Pancreas (tissue), 10 donors: ENCODE measurements around the gene LGALS9B. TPM values are rescaled to one million over a fixed set of nuclear protein-coding genes. Genes with fewer than 3 reads are reported as not detected.
"Not testable (repeated sequence)": the region's sequence is repeated elsewhere in the genome, so short reads cannot be mapped to it uniquely, and the experiment has no call there.

Experiments used
- ATAC-seq, 4 donors: fragments of 200-7000 bp; cut with Tn5 transposase; one replicate each; pipeline versions ENCODE4 v1.8.0 to v1.9.1; 2020; ENCODE audit warnings: mild to moderate bottlenecking in 4 of 4, moderate library complexity in 4 of 4
- DNase-seq, 6 donors: peaks; one replicate each; pipeline ENCODE4 v3.0.0-alpha.2; 2020
- FAIRE-seq: peaks from 2 replicates; lab custom pipeline; 2012; peaks lifted over from hg19 to GRCh38; lab: Jason Lieb, UNC
- H3K27ac ChIP-seq, 4 donors: fragments of 200-600 bp; sonication (generic); 1 replicate in 3 of 4; 2 replicates in 1 of 4; pipeline versions ENCODE4 v1.5.0 to v1.8.0; 2020
- H3K27me3 ChIP-seq, 4 donors: fragments of 200-600 bp; one replicate each; pipeline ENCODE4 v1.8.0; 2021
- H3K36me3 ChIP-seq, 3 donors: fragments of 200-600 bp; sonication (generic) in 1 of 3; one replicate each; pipeline versions ENCODE4 v1.5.0 to v1.8.0; 2020 to 2021
- H3K4me1 ChIP-seq, 3 donors: fragments of 200-600 bp; one replicate each; pipeline ENCODE4 v1.8.0; 2021
- H3K4me3 ChIP-seq, 4 donors: fragments of 200-600 bp; sonication (generic) in 2 of 4; one replicate each; pipeline versions ENCODE4 v1.5.0 to v1.8.0; 2020 to 2021
- H3K9me3 ChIP-seq, 4 donors: fragments of 200-600 bp; one replicate each; pipeline ENCODE4 v1.8.0; 2021
- WGBS, 2 donors: extraction: QIAGEN DNeasy Blood & Tissue Kit; methylation state at CpG; one replicate each; pipeline ENCODE4 v1.1.7; 2013; 5-methylcytosine and 5-hydroxymethylcytosine counted together
- intact Hi-C, 3 donors: fragments of 100-400 bp; cut with DNase I; formaldehyde crosslinking; loops; one replicate each; pipeline versions ENCODE4 v1.11.1 to v1.14.2; 2022
- polyA plus RNA-seq, 2 donors: library from polyadenylated mRNA; stranded (reverse); fragments of 200-250 nt; gene quantifications; one replicate each; pipeline ENCODE4 v1.2.3, GENCODE V29; 2013
- total RNA-seq, 6 donors: library from RNA; stranded (reverse); fragmentation: NEBNext Ultra II Directional in 4 of 6; extraction: Animal tissue kit (Norgen Biotek cat#: 25700) in 4 of 6; gene quantifications; one replicate each; pipeline versions ENCODE4 v1.2.1 to v1.2.4, GENCODE V29; 2021 to 2023
- donor health status: healthy with polysubstance abuse.
- donor health status: DM: no; HTN: no; CAD: no; lungs with moderate emphysema.
- donor health status: DM: no; HTN: no; CAD: no.
- donor health status: control.
- donor health status: control.
- donor health status: Bipolar disorder and iron deficiency.
- donor health status: DM: yes; HTN: yes; CAD: no.
- donor health status: DM: no; HTN: no; CAD: no.
- donor health status: DM: no; HTN: no; CAD: no.
- donor health status: DM: yes; HTN: yes; CAD: no.

The LGALS9B gene
- total and polyA plus RNA-seq, 8 donors, result not detected

DNA sequence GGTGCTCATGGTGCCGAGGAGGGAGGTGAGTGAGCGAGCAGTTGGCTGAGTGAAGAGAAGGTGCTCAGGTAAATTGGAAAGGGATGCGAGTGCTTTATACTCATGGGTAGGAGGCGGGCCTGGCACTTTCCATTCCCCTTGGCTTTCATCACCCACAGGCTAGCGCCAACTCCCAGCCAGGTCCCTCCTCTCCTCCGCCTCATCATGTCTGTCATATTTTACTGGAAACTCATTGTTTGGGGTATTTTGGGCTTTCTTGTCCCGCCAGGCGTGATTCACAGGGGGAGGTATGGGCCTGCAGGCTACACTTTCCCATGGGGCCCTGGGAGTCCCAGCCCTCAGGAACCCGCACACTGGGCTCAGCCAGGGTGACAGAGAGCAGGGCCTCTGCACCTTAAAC is 26.8 kb upstream of the LGALS9B start:
- DNase-seq, FAIRE-seq, H3K4me1 ChIP-seq, intact Hi-C loops, H3K4me3 ChIP-seq, H3K27ac ChIP-seq, H3K9me3 ChIP-seq, H3K27me3 ChIP-seq, H3K36me3 ChIP-seq, ATAC-seq: not testable (repeated sequence)
- 75 to 76% methylated on average over 2 to 6 of the region's 9 CpGs for WGBS, 2 donors

DNA sequence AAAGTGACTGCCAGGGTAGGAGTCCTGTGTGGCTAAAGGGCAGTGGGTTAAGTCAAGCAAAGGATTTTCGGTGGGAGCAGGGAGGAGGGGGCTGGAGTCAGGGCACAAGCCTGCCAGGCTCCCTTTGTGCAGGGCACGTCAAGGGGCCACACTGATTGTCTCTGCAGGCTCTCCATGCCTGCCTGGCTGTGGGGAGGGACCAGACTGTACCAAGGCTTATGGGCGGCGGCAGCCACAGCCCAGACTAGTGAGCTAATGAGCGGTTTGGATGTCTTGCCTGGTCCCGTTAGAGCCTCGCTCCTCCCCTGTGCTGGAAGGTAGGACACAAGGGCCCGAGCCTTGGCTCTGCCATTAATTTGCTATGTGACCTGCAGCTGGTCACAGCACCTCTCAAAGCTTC is 25.6 kb upstream of the LGALS9B start:
- intact Hi-C loops, FAIRE-seq, ATAC-seq, DNase-seq, H3K9me3 ChIP-seq, H3K27ac ChIP-seq, H3K36me3 ChIP-seq, H3K27me3 ChIP-seq, H3K4me1 ChIP-seq, H3K4me3 ChIP-seq: not testable (repeated sequence)
- 49 to 63% methylated on average over 5 to 6 of the region's 8 CpGs for WGBS, 2 donors

DNA sequence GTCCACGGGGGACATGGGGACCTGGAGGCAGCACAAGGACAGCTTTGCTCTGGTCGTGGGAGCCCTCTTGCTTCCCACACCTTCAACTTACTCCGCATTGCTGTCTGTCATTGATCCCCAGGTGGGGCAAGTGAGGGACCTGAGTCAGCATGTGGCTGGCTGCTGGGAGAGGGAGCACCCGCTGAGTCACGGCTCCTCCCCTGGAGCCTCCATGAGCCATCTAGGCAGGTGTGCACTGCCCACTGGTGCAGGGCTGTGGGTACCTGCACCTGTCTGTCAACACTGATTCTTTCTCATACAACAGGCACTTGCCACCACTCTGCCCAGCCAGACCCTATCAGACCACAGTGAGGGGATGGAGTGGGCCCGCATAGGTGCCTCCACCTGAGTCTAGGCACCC is 24.8 kb upstream of the LGALS9B start:
- DNase-seq, H3K27me3 ChIP-seq, H3K4me1 ChIP-seq, H3K36me3 ChIP-seq, FAIRE-seq, intact Hi-C loops, H3K4me3 ChIP-seq, H3K27ac ChIP-seq, H3K9me3 ChIP-seq: not testable (repeated sequence)
- WGBS, 2 donors, result 15 to 16% methylated on average over 2 to 4 of the region's 6 CpGs
- ATAC-seq, result peak in 1 of 4 donors; percentile 37

DNA sequence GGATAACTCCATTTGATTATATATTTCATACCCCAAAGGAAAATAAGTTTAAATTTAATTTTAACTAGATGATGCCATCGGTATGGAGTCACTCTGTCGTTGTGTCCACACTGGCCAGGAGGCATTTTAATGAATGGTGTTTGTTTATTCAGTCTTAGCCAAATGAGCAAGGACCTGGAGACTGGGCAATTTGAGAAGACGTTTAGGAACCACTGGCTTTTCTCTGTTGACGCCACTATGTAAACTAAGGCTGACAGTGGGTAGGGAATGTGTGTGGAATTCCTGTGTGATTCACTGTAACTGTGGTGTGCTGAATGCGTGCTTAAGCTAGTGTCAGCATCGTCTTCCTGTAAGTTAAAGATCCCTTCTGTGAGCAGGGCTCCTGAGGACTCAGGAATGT is 17.6 kb upstream of the LGALS9B start:
- H3K27me3 ChIP-seq, H3K4me1 ChIP-seq, ATAC-seq, DNase-seq, H3K4me3 ChIP-seq, H3K9me3 ChIP-seq, intact Hi-C loops, FAIRE-seq, H3K36me3 ChIP-seq, H3K27ac ChIP-seq: not testable (repeated sequence)
- 3 to 4% methylated on average over 4 to 5 of the region's 6 CpGs for WGBS, 2 donors

- FAIRE-seq, result not testable (repeated sequence)
Observed at GRCh38 chr17:20479889-20480591, 12.7 kb upstream of the LGALS9B start.

GRCh38 chr17:20477398-20478071 is 10.2 kb upstream of the LGALS9B start:
- H3K36me3 ChIP-seq, intact Hi-C loops, DNase-seq, H3K4me3 ChIP-seq, H3K27me3 ChIP-seq, H3K9me3 ChIP-seq, H3K27ac ChIP-seq, H3K4me1 ChIP-seq, FAIRE-seq: not testable (repeated sequence)
- peak in 1 of 4 donors; percentile 37 for ATAC-seq
- WGBS, 2 donors, result 58 to 74% methylated on average over 3 to 4 of the region's 4 CpGs

More at GRCh38 chr17:20479889-20480591, 12.7 kb upstream of the LGALS9B start:
- DNase-seq, H3K9me3 ChIP-seq, intact Hi-C loops, H3K4me1 ChIP-seq, H3K27me3 ChIP-seq, H3K27ac ChIP-seq, H3K36me3 ChIP-seq, H3K4me3 ChIP-seq, ATAC-seq: not testable (repeated sequence)
- 67 to 77% methylated on average over 6 of the region's 8 CpGs for WGBS, 2 donors

GRCh38 chr17:20475137-20475831 is 7.9 kb upstream of the LGALS9B start:
- ATAC-seq, H3K4me1 ChIP-seq, H3K9me3 ChIP-seq, H3K4me3 ChIP-seq, intact Hi-C loops, H3K27me3 ChIP-seq, H3K36me3 ChIP-seq, DNase-seq, H3K27ac ChIP-seq, FAIRE-seq: not testable (repeated sequence)
- 80 to 87% methylated on average over 7 of the region's 8 CpGs for WGBS, 2 donors

DNA sequence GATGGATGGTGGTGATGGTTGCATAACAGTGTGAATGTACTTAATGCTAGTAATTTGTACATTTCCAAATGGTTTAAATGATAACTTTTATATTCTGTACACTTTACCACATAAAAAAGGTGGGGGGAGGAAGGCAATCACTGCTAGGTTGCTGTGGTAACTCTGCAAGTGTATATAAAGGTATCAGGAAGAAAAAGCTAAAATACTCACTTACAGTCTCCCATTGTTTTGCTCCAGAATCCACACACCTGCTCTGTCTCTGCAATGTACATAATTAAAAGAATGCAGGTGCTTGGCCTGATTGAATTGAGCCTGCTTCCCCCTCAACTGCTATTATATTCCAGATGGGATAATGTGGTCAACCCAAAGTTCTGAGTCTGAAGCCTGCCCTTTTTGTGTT is 6.7 kb upstream of the LGALS9B start:
- H3K27me3 ChIP-seq, H3K4me3 ChIP-seq, H3K9me3 ChIP-seq, FAIRE-seq, H3K27ac ChIP-seq, H3K4me1 ChIP-seq, ATAC-seq, H3K36me3 ChIP-seq, intact Hi-C loops, DNase-seq: not testable (repeated sequence)

DNA sequence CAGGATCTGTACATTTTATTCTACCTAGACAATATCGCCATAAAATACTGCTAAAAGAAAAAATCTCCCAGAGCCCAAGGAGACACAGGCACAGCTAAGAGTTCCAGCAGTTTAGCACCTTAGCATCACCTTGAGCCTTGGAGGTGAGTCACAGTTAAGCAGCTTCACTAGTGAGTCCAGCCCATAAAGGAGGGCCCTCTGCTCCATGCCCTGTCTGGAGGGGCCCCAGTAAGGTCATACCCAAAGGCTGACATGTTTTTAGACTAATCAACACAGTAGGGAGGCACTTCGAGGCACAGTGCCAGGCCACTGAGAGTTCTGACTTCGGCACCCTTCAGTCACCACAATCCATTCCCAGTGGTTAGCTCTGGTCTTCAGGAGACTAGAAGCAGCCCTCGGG is 2.6 kb upstream of the LGALS9B start:
- H3K36me3 ChIP-seq, H3K4me1 ChIP-seq, H3K4me3 ChIP-seq, DNase-seq, ATAC-seq, intact Hi-C loops, H3K9me3 ChIP-seq, H3K27ac ChIP-seq, H3K27me3 ChIP-seq, FAIRE-seq: not testable (repeated sequence)
- 0 to 62% methylated on average over 1 to 2 of the region's 4 CpGs for WGBS, 2 donors

- DNase-seq, H3K4me3 ChIP-seq, FAIRE-seq, H3K4me1 ChIP-seq, H3K27ac ChIP-seq, H3K27me3 ChIP-seq, ATAC-seq, H3K9me3 ChIP-seq, H3K36me3 ChIP-seq, intact Hi-C loops: not testable (repeated sequence)
- WGBS, 2 donors, result 44% methylated on average over 2 of the region's 4 CpGs; no CpG with 5 or more reads in 1 of the 2 donors
Observed at GRCh38 chr17:20469107-20469506, 1.8 kb upstream of the LGALS9B start.

- H3K9me3 ChIP-seq, H3K36me3 ChIP-seq, H3K4me1 ChIP-seq, H3K27ac ChIP-seq, ATAC-seq, intact Hi-C loops, H3K4me3 ChIP-seq, DNase-seq, FAIRE-seq, H3K27me3 ChIP-seq: not testable (repeated sequence)
- WGBS, 2 donors, result 50 to 61% methylated on average over 3 of the region's 5 CpGs
Observed at GRCh38 chr17:20466999-20467398, 340 bp downstream of the LGALS9B start.

- H3K4me3 ChIP-seq, DNase-seq, FAIRE-seq, H3K9me3 ChIP-seq, H3K36me3 ChIP-seq, H3K27ac ChIP-seq, H3K4me1 ChIP-seq, intact Hi-C loops, H3K27me3 ChIP-seq, ATAC-seq: not testable (repeated sequence)
- WGBS, 2 donors, result 51 to 69% methylated on average over 2 of the region's 5 CpGs
Observed at GRCh38 chr17:20466553-20466952, 786 bp downstream of the LGALS9B start.
